Urothelium cell line (cell line): ENCODE results near the gene TBX6.
A peak's percentile ranks its signal among the peaks of the same experiment; 100 is the strongest.
"Not testable (repeated sequence)": the region's sequence is repeated elsewhere in the genome, so short reads cannot be mapped to it uniquely, and the experiment has no call there.

ENCODE experiments used
- DNase-seq: peaks from one replicate; pipeline ENCODE4 v3.0.0; 2011; ENCODE audit warnings: low spot score, mixed read lengths
- FAIRE-seq: peaks from 2 replicates; lab custom pipeline; 2011; peaks lifted over from hg19 to GRCh38; lab: Jason Lieb, UNC

Gene TBX6, protein sequence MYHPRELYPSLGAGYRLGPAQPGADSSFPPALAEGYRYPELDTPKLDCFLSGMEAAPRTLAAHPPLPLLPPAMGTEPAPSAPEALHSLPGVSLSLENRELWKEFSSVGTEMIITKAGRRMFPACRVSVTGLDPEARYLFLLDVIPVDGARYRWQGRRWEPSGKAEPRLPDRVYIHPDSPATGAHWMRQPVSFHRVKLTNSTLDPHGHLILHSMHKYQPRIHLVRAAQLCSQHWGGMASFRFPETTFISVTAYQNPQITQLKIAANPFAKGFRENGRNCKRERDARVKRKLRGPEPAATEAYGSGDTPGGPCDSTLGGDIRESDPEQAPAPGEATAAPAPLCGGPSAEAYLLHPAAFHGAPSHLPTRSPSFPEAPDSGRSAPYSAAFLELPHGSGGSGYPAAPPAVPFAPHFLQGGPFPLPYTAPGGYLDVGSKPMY

DNA sequence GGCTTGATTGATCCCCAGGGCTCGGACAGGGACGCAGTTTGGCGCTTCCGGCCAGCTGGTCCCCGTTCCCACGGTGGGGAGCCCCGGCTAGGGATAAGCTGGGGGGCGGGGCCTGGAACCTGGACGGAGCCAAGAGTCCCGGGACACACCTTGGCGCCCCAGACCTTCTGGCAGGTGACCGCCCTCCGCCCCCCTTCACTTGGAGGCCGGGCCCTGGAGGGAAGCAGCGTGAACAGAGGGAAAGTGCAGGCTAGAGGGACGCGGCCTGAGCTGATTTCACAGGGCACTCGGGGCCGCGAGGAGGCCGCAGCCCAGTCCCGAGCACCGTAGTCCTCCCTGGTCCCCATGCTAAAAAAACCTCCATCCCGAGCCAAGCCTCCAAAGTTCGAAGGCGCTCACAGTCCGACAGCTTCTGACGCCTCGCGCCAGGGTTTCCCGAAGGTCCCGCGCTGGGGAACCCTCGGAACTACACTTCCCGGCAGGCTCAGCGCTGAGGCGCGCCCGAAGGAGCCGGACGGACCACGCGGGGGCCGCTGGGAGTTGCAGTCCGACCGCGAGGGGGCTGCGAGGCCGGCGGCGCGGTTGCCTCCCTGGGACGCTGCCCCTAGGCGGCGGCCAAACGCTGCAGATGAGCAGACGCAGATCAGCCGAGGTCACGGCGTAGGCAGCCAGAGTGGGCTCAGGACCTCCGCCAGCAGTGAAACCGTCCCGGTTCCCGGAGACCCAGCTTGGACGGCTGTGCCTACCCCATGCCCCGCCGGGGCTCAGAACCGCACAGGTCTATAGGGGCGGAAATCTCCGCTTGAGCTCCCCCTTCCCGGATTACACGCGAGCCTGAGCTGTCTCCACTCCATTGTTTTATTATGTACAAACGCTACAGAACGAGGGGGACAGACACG is at the start of gene TBX6:
TSS of gene TBX6 (minus strand) at position 451 of the 899 bp plus-strand sequence. CDS start 731 bp downstream, outside the sequence.
- no peak for FAIRE-seq
- peak; percentile 88 for DNase-seq

DNA sequence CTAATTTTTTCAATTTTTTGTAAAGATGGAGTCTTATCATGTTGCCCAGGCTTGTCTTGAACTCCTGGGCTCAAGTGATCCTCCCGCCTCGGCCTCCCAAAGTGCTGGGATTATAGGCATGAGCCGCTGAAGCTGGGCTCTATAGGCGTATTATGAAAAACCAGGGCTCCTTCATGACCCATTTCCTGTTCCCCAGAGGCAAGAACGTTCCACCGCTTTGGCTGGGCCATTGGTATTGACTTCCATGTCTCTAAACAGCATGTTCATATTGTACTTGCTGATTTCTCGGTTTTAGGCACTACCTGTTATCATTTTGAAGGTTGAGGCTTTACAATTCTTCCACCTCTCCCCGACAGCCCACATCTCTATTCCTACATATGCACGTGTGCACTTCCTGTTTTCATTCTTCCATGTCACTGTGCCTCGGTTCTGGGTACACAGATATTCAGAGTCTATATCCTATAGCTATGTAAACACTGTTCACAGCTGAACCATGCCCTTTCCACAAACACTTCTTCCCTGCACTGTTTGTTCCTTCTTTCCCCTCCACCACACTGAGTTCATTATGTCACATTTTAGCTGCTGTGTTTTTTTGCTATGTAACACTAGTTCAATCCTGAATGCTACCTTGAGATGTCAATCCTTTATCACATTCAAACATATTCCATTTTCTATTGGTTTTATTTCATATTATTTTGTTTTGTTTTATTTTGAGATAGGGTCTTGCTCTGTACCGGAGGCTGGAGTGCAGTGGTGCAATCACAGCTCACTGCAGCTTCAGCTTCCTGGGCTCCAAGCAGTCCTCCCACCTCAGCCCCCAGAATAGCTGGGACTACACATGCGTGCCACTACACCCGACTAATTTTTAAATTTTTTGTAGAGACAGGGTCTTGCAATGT is 48.1 kb upstream of the TBX6 start:
- DNase-seq = no peak
- no peak for FAIRE-seq

GRCh38 chr16:30137897-30138296 is 46.2 kb upstream of the TBX6 start:
- FAIRE-seq (no peak), DNase-seq (no peak)

- DNase-seq (no peak), FAIRE-seq (no peak)
Observed at GRCh38 chr16:30136971-30137605, 45.4 kb upstream of the TBX6 start.

DNA sequence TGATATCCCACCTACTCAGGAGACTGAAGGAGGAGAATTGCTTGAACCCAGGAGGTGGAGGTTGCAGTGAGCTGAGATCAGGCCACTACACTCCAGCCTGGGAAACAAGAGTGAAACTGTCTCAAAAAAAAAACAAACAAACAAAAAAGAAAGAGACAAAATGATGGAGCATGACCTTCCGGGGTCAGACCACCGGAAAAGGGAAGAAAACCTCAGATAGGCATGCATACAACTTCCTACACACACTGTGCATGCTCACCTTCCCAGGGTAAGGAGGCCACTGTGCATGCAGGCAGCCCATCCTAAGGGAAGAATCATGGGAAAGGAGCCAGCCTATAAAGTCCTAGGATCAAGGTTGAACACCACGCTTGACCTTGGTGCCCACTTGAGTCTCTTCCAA is 40.9 kb upstream of the TBX6 start:
- FAIRE-seq = no peak
- DNase-seq = no peak

GRCh38 chr16:30131869-30132475 is 40.2 kb upstream of the TBX6 start:
- no peak for DNase-seq

DNA sequence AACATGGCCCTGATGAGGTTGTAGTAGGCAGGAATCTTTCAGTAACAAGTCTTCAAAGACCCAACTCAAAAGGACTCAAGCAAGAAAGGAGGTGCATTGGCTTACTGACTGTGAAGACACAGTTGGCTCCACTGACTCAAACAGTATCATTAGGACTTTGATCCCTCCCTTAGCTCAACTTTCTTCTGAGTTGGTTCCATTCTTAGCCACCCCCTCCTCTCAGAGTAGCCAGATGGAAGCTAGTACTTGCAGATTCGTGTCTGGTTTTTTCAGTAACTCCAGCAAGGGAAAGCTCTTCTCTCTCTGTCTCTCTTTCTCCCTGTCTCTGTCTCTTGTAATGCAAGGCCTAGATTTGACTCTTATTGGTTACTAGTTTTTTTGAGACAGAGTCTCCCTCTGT is 36.3 kb upstream of the TBX6 start:
- DNase-seq = no peak
- no peak for FAIRE-seq

More at GRCh38 chr16:30131869-30132475, 40.2 kb upstream of the TBX6 start:
- FAIRE-seq = no peak

- DNase-seq, FAIRE-seq: not testable (repeated sequence)
Observed at GRCh38 chr16:30125690-30126089, 34.0 kb upstream of the TBX6 start.

GRCh38 chr16:30124985-30125379 is 33.3 kb upstream of the TBX6 start:
- FAIRE-seq (no peak), DNase-seq (no peak)

- DNase-seq = peak; percentile 19
- no peak for FAIRE-seq
Observed at GRCh38 chr16:30122604-30123160, 31.0 kb upstream of the TBX6 start.

DNA sequence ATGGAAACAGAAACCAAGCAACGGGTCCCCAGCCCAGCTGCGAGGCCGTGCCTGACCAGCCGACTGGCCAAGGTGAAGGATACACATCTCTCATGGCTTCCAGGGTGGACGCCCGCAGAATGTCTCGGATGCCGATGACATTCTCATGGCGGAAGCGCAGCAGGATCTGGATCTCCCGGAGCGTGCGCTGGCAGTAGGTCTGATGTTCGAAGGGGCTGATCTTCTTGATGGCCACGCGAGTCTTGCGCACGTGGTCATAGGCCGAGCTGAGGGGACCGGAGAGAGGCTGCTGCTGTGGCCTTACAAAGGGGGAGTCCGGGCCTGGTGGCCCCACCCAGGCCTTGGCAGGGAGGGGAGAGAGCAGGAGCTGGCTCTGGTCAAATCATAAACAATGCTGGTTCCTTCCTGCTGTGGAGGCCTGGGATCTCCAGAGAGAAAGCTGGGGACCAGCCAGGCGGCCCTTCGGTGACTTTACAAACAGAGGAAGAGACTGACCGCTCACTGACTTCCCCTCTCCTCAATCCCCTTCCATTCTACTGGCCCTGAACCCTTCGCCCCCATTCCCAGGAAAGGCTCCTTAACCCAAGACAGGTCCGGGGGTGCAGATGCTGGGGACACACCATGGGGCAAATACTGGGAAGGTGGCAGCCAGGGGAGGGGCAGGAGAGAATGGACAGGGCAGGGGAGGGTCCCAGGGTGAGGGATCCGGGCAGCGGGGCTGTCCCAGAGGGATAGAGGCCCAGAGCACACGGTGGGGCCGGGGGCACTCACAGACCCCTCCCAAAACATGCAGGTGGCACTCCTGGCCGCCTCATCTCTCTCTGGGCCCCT is 30.2 kb upstream of the TBX6 start:
- DNase-seq (no peak), FAIRE-seq (no peak)

DNA sequence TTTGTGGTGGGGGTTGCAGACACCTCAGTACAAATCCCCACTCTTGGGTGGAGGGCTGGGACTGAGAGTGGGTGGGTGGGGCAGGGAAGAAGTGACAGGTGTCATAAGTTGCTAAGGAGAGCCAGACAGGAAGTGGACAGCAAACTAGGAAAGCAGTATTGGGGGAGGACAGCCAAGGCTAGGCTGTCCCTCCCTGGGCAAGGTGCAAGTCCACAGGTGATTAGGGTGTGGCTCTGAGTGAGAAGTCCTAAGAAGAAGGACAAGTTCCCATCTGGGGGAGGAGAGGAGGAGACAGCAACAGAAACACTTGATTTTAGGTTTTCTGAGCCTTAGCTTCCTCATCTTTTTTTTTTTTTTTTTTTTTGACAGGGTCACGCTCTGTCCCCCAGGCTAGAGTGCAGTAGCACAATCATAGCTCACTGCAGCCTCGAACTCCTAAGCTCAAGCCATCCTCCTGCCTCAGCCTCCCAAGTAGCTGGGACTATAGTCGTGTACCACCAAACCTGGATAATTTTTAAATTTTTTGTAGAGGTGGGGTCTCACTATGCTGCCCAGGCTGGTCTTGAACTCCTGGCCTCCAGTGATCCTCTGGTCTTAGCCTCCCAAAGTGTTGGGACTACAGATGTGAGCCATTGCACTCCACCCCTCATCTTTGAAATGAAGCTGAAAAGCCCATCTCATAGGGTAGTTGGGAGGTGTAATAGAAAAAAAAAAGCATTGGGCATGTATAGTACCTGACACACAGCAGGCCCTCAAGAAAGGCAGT is 28.8 kb upstream of the TBX6 start:
- FAIRE-seq (no peak), DNase-seq (no peak)

GRCh38 chr16:30119428-30119827 is 27.7 kb upstream of the TBX6 start:
- no peak for FAIRE-seq
- DNase-seq = no peak

DNA sequence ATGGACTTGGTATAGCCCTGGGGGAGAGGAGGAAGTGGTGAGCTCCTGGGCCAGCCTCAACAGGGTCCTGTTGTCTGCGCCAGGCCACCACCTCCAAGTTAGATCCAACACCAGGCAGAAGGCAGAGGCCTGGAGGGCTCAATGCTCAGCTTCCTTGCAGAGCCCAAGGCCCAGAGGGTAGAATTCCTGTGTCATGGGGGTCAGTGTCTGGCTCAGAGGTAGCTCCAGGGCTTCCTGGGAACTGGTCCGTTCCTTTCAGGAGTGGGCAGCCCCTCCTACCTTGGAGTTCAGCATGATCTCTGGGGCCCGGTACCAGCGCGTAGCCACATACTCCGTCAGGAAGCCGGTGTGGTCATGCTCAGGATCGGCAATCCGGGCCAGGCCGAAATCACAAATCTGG is 26.0 kb upstream of the TBX6 start:
- DNase-seq = no peak
- FAIRE-seq = no peak

GRCh38 chr16:30116291-30117207 is 24.8 kb upstream of the TBX6 start:
- no peak for FAIRE-seq
- DNase-seq = no peak

- FAIRE-seq (no peak), DNase-seq (no peak)
Observed at GRCh38 chr16:30115238-30115637, 23.5 kb upstream of the TBX6 start.

DNA sequence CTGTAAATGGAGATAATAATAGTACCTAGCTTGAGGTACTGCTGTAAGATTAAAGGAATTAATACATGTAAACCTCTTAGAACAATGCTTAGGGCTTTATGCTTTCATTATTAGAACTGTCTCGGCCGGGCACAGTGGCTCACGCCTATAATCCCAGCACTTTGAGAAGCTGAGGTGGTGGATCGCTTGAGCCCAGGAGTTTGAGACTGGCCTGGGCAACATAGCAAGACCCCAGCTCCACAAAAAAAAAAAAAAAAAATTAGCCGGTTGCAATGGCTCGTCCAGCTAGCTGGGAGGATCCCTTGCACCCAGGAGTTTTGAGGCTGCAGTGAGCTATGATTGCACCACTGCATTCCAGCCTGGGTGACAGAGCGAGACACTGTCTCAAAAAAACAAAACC is 23.1 kb upstream of the TBX6 start:
- FAIRE-seq, DNase-seq: not testable (repeated sequence)
